ENCODE measurements around the gene TRAPPC2B. TPM values are rescaled to one million over a fixed set of nuclear protein-coding genes. Genes with fewer than 3 reads are reported as not detected.
A peak's percentile ranks its signal among the peaks of the same experiment; 100 is the strongest.
"Not testable (repeated sequence)": the region's sequence is repeated elsewhere in the genome, so short reads cannot be mapped to it uniquely, and the experiment has no call there.

TRAPPC2B gene
- polyA plus RNA-seq, 3 donors from 2014 or later: 22.4 to 33.6 (median 30.9) TPM

DNA sequence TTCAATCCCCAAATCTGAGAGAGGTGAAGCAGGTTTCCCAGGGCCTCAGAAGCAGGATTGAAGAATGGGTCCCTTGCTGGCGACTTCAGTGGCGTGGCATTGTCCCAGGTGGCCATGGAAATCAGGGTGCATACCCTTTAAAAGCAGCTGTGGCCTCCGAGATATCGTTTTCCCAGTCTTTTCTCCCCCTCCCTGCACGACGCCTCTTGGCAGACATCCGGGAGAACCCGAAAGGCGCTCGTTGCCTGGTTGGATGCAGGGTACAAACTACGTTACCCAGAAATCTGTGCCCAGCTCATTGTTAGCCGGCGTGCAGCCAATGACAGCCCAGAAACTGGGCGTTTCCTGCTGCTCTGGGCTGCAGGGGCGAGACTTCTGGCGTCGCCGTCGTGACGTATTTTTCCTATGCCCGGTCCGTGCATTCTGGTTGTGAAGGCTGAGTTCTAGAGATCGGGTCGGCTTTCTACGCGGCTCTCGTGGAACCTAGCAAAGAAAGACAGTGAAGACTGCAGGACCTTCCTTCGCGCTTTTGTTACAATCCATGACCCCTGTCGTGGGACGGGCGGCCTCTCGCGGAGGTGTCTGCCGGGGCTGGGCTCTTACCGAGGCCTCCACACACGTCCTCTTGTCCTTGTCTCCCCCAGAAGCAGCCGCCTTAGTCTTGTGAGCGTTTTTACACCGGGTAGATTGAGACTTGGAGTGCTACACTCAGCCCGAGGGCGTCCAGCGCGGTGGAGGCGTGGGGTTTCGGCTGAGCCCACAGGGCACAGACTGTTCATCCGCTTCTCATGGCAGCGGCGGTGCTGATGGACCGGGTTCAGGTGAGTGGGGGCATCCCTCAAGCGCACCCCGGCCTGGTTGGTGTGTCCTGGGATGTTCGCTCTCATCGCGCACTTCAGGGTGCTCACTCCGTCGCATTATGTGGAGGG, 12.2 kb upstream of the TRAPPC2B start, which contains the start of gene ZNF304:
TSS of gene ZNF304 (plus strand) at position 395 of the 929 bp plus-strand sequence. CDS start at position 789, 394 bp downstream.
- H3K27ac Mint-ChIP-seq: peak within 1 kb of the TSS; percentile 90 to 97 (median 94)
- H3K9me3 Mint-ChIP-seq: peaks cover 7 to 54% (median 26%) of the 10 kb centered on the region in 6 donors
- peak; percentile 81 to 84 (median 82) for DNase-seq
- H3K4me1 Mint-ChIP-seq: peaks cover 32 to 35% of the 10 kb centered on the region in 2 donors
- peaks cover 39 to 49% (median 48%) of the 10 kb centered on the region in 3 donors for H3K36me3 Mint-ChIP-seq
- H3K4me3 Mint-ChIP-seq: peak within 1 kb of the TSS; percentile 93 to 96 (median 96)
- H3K27me3 Mint-ChIP-seq (ENCODE audit: low read depth in 3 of 3): peaks cover 2 to 14% (median 11%) of the 10 kb centered on the region in 3 donors

- peak overlapping the region; percentile 90 to 97 (median 94) for H3K27ac Mint-ChIP-seq
- DNase-seq: no peak
- peaks cover 46 to 56% (median 55%) of the 10 kb centered on the region in 3 donors for H3K36me3 Mint-ChIP-seq
- peaks cover 5 to 11% (median 9%) of the 10 kb centered on the region in 3 donors for H3K27me3 Mint-ChIP-seq (ENCODE audit: low read depth in 3 of 3)
- peak overlapping the region; percentile 93 to 96 (median 96) for H3K4me3 Mint-ChIP-seq
- peaks cover 12 to 62% (median 33%) of the 10 kb centered on the region in 6 donors for H3K9me3 Mint-ChIP-seq
- peaks cover 32 to 35% of the 10 kb centered on the region in 2 donors for H3K4me1 Mint-ChIP-seq
Observed at GRCh38 chr19:57351867-57352266, 11.5 kb upstream of the TRAPPC2B start.

DNA sequence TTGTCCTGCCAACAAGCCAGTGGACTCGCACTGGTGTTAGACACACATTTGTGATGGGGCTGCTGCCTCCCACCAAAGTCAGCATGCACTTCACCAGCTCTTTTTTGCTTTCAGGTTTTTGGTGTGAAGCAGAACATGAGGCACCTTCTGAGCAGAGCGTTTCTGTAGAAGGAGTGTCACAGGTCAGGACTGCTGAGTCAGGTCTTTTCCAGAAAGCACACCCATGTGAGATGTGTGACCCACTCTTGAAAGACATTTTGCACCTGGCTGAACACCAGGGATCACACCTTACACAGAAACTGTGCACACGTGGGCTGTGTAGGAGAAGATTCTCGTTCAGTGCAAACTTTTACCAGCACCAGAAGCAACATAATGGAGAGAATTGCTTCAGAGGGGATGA, 7.4 kb upstream of the TRAPPC2B start:
- peak overlapping the region in 1 of 5 donors; percentile 7 for H3K4me3 Mint-ChIP-seq
- H3K4me1 Mint-ChIP-seq: peaks cover 27 to 28% of the 10 kb centered on the region in 2 donors
- peaks cover 5 to 8% (median 6%) of the 10 kb centered on the region in 3 donors for H3K27me3 Mint-ChIP-seq (ENCODE audit: low read depth in 3 of 3)
- H3K27ac Mint-ChIP-seq: no peak overlapping the region
- H3K9me3 Mint-ChIP-seq: peaks cover 18 to 82% (median 59%) of the 10 kb centered on the region in 6 donors
- DNase-seq: no peak
- H3K36me3 Mint-ChIP-seq: peaks cover 58 to 79% (median 73%) of the 10 kb centered on the region in 3 donors

- Mint-ChIP-seq H3K36me3 (peaks cover 57 to 67% (median 65%) of the 10 kb centered on the region in 3 donors), H3K4me1 (peaks cover 13 to 14% of the 10 kb centered on the region in 2 donors), H3K9me3 (peaks cover 20 to 68% (median 57%) of the 10 kb centered on the region in 6 donors), H3K27me3 (ENCODE audit: low read depth in 3 of 3) (peaks cover 0 to 7% (median 3%) of the 10 kb centered on the region in 3 donors), H3K27ac (no peak overlapping the region), H3K4me3 (no peak overlapping the region)
- DNase-seq: no peak
Observed at GRCh38 chr19:57357406-57357805, 5.9 kb upstream of the TRAPPC2B start.

DNA sequence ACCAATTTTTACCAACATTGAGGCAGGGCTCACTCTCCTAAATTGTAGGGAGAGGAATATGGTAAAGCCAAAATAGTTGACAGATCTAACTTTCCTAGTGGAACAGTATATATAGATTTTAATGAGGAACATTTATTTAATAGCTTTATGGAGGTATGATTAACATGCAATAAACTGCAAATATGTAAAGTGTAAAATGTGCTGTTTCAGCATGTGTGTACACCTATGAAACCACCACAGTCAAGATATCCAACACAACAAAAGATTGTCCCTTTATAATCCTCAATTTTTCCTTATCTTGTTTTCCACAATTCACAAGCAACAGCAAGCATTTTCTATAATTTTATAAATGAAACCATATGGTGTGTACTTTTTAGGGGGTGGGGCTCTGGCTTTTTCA, 4.1 kb upstream of the TRAPPC2B start:
- H3K36me3 Mint-ChIP-seq: peaks cover 53 to 61% (median 56%) of the 10 kb centered on the region in 3 donors
- H3K4me3 Mint-ChIP-seq: no peak overlapping the region
- H3K27me3 Mint-ChIP-seq (ENCODE audit: low read depth in 3 of 3): peaks cover 9 to 19% (median 11%) of the 10 kb centered on the region in 3 donors
- peaks cover 16 to 19% of the 10 kb centered on the region in 2 donors for H3K4me1 Mint-ChIP-seq
- no peak overlapping the region for H3K27ac Mint-ChIP-seq
- no peak for DNase-seq
- peaks cover 15 to 71% (median 60%) of the 10 kb centered on the region in 6 donors for H3K9me3 Mint-ChIP-seq

- peaks cover 25 to 32% (median 30%) of the 10 kb centered on the region in 3 donors for H3K36me3 Mint-ChIP-seq
- DNase-seq: no peak
- peaks cover 6 to 41% (median 36%) of the 10 kb centered on the region in 6 donors for H3K9me3 Mint-ChIP-seq
- H3K27me3 Mint-ChIP-seq (ENCODE audit: low read depth in 3 of 3): peaks cover 8 to 16% (median 11%) of the 10 kb centered on the region in 3 donors
- H3K4me3 Mint-ChIP-seq: peak overlapping the region in 4 of 5 donors; percentile 86 to 93 (median 92)
- peak overlapping the region; percentile 90 to 99 (median 98) for H3K27ac Mint-ChIP-seq
- H3K4me1 Mint-ChIP-seq: peaks cover 16 to 21% of the 10 kb centered on the region in 2 donors
Observed at GRCh38 chr19:57362419-57362818, 932 bp upstream of the TRAPPC2B start.

- DNase-seq: no peak
- H3K9me3 Mint-ChIP-seq: peaks cover 4 to 30% (median 28%) of the 10 kb centered on the region in 6 donors
- H3K4me3 Mint-ChIP-seq: peak overlapping the region; percentile 86 to 93 (median 93)
- peaks cover 25 to 30% (median 29%) of the 10 kb centered on the region in 3 donors for H3K36me3 Mint-ChIP-seq
- peaks cover 8 to 18% (median 11%) of the 10 kb centered on the region in 3 donors for H3K27me3 Mint-ChIP-seq (ENCODE audit: low read depth in 3 of 3)
- H3K4me1 Mint-ChIP-seq: peaks cover 16 to 21% of the 10 kb centered on the region in 2 donors
- peak overlapping the region; percentile 90 to 99 (median 98) for H3K27ac Mint-ChIP-seq
Observed at GRCh38 chr19:57363688-57364181, 384 bp downstream of the TRAPPC2B start.

DNA sequence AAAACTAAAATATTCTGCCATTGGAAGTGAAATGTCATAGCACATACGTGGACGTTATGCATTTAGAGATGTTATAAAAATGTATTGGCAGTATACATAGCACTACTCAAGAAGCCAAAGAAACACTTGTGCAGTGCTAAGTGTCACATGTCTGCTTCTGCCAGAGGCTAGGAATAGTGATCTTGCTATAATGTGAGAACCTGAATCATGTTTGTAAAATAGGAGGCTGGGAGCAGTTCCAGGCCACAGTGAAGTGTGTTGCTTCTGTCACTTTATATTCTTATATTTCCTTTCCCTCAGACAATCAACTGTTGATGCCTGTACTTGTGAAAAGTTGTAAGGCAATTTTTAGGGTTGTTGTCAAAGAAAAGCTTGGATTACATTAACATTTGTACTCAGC, 3.4 kb downstream of the TRAPPC2B start:
- no peak overlapping the region for H3K4me3 Mint-ChIP-seq
- peaks cover 10 to 14% (median 11%) of the 10 kb centered on the region in 3 donors for H3K27me3 Mint-ChIP-seq (ENCODE audit: low read depth in 3 of 3)
- DNase-seq: no peak
- peaks cover 15 to 21% of the 10 kb centered on the region in 2 donors for H3K4me1 Mint-ChIP-seq
- no peak overlapping the region for H3K27ac Mint-ChIP-seq
- peaks cover 26 to 38% (median 37%) of the 10 kb centered on the region in 3 donors for H3K36me3 Mint-ChIP-seq
- H3K9me3 Mint-ChIP-seq: peaks cover 4 to 19% (median 15%) of the 10 kb centered on the region in 6 donors

DNA sequence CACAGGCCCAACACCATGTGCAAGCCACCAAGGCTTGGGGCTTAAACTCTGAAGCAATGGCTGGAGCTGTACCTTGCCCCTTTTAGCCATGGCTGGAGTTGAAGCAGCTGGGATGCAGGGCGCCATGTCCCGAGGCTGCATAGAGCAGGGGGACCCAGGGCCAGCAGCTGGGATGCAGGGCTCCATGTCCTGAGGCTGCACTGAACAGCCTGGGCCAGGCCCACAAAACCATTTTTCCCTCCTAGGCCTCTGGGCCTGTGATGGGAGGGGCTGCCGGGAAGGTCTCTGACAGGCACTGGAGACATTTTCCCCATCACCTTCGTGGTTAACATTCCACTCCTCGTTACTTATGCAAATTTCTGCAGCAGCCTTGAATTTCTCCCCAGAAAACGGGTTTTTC, 10.8 kb downstream of the TRAPPC2B start:
- H3K36me3 Mint-ChIP-seq: peaks cover 56 to 86% (median 83%) of the 10 kb centered on the region in 3 donors
- peaks cover 0 to 3% (median 2%) of the 10 kb centered on the region in 3 donors for H3K27me3 Mint-ChIP-seq (ENCODE audit: low read depth in 3 of 3)
- DNase-seq: no peak
- H3K27ac Mint-ChIP-seq: no peak overlapping the region
- peaks cover 14 to 45% (median 38%) of the 10 kb centered on the region in 6 donors for H3K9me3 Mint-ChIP-seq
- H3K4me3 Mint-ChIP-seq: no peak overlapping the region
- H3K4me1 Mint-ChIP-seq: peaks cover 0 to 1% of the 10 kb centered on the region in 2 donors

- H3K36me3 Mint-ChIP-seq: peaks cover 60 to 88% (median 81%) of the 10 kb centered on the region in 3 donors
- DNase-seq; H3K4me3 Mint-ChIP-seq; H3K27ac Mint-ChIP-seq; H3K4me1 Mint-ChIP-seq; H3K27me3 Mint-ChIP-seq (ENCODE audit: low read depth in 3 of 3): not testable (repeated sequence)
- peaks cover 18 to 50% (median 43%) of the 10 kb centered on the region in 6 donors for H3K9me3 Mint-ChIP-seq
Observed at GRCh38 chr19:57374647-57375046, 11.3 kb downstream of the TRAPPC2B start.

- no peak overlapping the region for H3K27ac Mint-ChIP-seq
- H3K4me3 Mint-ChIP-seq: no peak overlapping the region
- H3K36me3 Mint-ChIP-seq: peaks cover 62 to 88% (median 74%) of the 10 kb centered on the region in 3 donors
- H3K9me3 Mint-ChIP-seq: peaks cover 22 to 63% (median 52%) of the 10 kb centered on the region in 6 donors
- peaks cover 0 to 1% of the 10 kb centered on the region in 2 donors for H3K4me1 Mint-ChIP-seq
- no peak for DNase-seq
- peaks cover 0 to 3% (median 1%) of the 10 kb centered on the region in 3 donors for H3K27me3 Mint-ChIP-seq (ENCODE audit: low read depth in 3 of 3)
Observed at GRCh38 chr19:57376151-57376550, 12.8 kb downstream of the TRAPPC2B start.

- H3K27ac Mint-ChIP-seq: no peak overlapping the region
- DNase-seq: no peak
- no peak overlapping the region for H3K4me3 Mint-ChIP-seq
- H3K9me3 Mint-ChIP-seq: peaks cover 22 to 63% (median 52%) of the 10 kb centered on the region in 6 donors
- H3K36me3 Mint-ChIP-seq: peaks cover 47 to 74% (median 59%) of the 10 kb centered on the region in 3 donors
- peaks cover 0 to 3% (median 1%) of the 10 kb centered on the region in 3 donors for H3K27me3 Mint-ChIP-seq (ENCODE audit: low read depth in 3 of 3)
- peaks cover 0 to 1% of the 10 kb centered on the region in 2 donors for H3K4me1 Mint-ChIP-seq
Observed at GRCh38 chr19:57377498-57378146, 14.3 kb downstream of the TRAPPC2B start.

GRCh38 chr19:57380923-57381322, 17.6 kb downstream of the TRAPPC2B start:
- Mint-ChIP-seq H3K4me3 (no peak overlapping the region), H3K36me3 (peaks cover 26 to 41% (median 31%) of the 10 kb centered on the region in 3 donors), H3K27ac (no peak overlapping the region), H3K27me3 (ENCODE audit: low read depth in 3 of 3) (peaks cover 1 to 8% (median 6%) of the 10 kb centered on the region in 3 donors), H3K4me1 (no peaks in the 10 kb centered on the region), H3K9me3 (peaks cover 22 to 51% (median 42%) of the 10 kb centered on the region in 6 donors)
- no peak for DNase-seq
